T-helper 2 cell treated with Interferon-gamma antibody and Interleukin-4, amounts not matched to agents 5 μg/mL and 100 μg/mL, for 36 hours (primary cell): ENCODE measurements around the gene CLMN.
"Not testable (repeated sequence)": the region's sequence is repeated elsewhere in the genome, so short reads cannot be mapped to it uniquely, and the experiment has no call there.

ENCODE experiments used
- DNase-seq: peaks from one replicate; pipeline ENCODE4 v3.0.0; 2021; ENCODE audit warnings: low spot score
- H3K27ac Mint-ChIP-seq: one replicate; pipeline ENCODE4 v1.8.0; 2021; ENCODE audit warnings: mild to moderate bottlenecking, mixed read lengths
- H3K27me3 Mint-ChIP-seq: one replicate; pipeline ENCODE4 v1.8.0; 2021; ENCODE audit warnings: low read depth, mixed read lengths
- H3K36me3 Mint-ChIP-seq: one replicate; pipeline ENCODE4 v1.8.0; 2021; ENCODE audit warnings: low read depth, mixed read lengths
- H3K4me1 Mint-ChIP-seq: one replicate; pipeline ENCODE4 v1.8.0; 2021; ENCODE audit warnings: low read depth, mixed read lengths
- H3K4me3 Mint-ChIP-seq: one replicate; pipeline ENCODE4 v1.8.0; 2022; ENCODE audit warnings: mild to moderate bottlenecking, moderate library complexity, mixed read lengths
- H3K9me3 Mint-ChIP-seq: one replicate; pipeline ENCODE4 v1.8.0; 2021; ENCODE audit warnings: mixed read lengths

Gene CLMN

DNA sequence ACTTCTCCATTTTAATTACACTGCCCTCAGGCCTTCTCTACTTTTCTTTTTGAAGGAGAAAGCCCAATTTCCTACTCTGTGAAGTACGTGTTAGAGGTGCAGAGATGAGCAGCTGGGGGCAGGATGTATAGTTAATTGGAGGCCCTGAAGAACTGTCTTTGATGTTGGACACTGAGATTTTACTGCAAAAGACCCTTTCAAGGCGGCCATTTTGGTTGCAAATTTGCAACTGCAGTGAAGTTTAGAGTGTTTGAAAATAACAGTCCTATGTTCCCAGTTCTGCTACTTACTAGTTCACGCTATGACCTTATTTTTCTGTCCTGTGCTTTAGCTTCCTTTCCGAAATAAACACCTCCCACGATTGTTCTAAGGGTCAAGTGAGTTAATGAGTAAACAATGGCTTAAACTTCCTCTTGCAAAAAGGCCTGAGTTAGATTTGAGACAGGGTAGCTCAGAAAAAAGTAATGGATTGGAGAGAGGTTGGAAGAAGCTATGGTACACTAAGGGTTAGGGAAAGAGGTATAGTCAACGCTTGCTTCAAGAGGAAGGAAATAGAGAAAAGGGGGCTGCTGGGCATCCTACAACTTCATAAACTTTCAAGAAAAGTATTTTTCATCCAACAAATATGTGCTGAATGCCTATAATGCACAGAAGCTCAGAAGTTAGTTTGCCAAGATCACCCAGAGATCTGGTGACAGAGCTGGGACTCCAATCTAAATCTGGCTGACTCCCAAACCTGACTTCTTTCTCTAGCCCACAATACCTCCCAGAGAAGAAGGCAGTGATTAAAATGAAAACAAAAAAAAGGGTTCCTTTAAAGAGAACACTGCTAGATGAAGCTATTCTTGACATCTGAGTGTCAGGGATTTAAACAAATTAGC, 135.9 kb downstream of the CLMN start:
- Mint-ChIP-seq H3K27me3 (peaks cover 31% of the 10 kb centered on the region), H3K4me3 (no peak overlapping the region), H3K27ac (no peak overlapping the region)

DNA sequence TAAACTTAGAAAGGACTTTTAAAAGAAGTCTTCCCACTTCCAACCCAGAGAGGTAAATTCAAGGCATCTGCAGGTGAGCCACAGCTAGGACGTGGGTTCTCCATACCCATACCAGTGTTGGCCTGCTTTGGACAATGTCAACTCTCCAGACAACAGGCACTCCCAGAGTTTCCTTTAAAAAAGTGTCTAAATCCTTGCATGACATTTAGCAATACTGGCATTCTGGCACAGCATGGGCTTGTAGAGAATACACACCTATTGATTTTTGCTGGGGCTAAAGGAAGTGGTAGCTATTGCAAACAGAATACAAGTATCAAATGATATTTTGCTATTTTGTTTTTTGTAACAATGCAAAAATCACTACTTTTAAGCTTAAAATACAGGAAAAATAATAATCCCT, 136.6 kb downstream of the CLMN start:
- Mint-ChIP-seq H3K27me3 (peaks cover 27% of the 10 kb centered on the region), H3K9me3 (peaks cover 2% of the 10 kb centered on the region), H3K36me3 (no peaks in the 10 kb centered on the region), H3K4me3 (no peak overlapping the region), H3K4me1 (peaks cover 4% of the 10 kb centered on the region), H3K27ac (no peak overlapping the region)
- DNase-seq, result no peak

More for the DNA sequence above, 135.9 kb downstream of the CLMN start:
- peaks cover 4% of the 10 kb centered on the region for H3K9me3 Mint-ChIP-seq
- no peaks in the 10 kb centered on the region for H3K36me3 Mint-ChIP-seq
- peaks cover 4% of the 10 kb centered on the region for H3K4me1 Mint-ChIP-seq
- no peak for DNase-seq

DNA sequence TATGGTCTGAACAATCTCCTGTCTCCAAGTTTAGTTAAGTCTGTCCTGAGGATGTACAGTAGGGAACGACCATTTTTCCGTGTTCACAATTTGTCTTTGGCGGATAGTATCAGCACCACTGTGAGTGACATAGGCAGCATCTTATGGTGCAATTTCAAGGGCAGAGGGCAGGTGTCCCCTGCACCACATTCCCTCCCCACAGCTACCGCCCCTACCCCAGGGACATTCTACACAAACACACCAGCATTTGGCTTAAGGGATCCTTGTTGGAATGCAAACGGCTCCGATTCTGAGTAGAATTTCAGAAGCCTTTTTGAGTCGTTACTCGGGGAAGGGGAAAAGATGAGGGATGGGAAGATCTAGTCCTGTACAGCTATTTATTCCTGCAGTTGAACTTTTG, 137.3 kb downstream of the CLMN start:
- H3K36me3 Mint-ChIP-seq, result no peaks in the 10 kb centered on the region
- H3K4me1 Mint-ChIP-seq, result peaks cover 4% of the 10 kb centered on the region
- DNase-seq, result no peak
- no peaks in the 10 kb centered on the region for H3K9me3 Mint-ChIP-seq
- peaks cover 28% of the 10 kb centered on the region for H3K27me3 Mint-ChIP-seq
- no peak overlapping the region for H3K4me3 Mint-ChIP-seq
- H3K27ac Mint-ChIP-seq, result no peak overlapping the region

DNA sequence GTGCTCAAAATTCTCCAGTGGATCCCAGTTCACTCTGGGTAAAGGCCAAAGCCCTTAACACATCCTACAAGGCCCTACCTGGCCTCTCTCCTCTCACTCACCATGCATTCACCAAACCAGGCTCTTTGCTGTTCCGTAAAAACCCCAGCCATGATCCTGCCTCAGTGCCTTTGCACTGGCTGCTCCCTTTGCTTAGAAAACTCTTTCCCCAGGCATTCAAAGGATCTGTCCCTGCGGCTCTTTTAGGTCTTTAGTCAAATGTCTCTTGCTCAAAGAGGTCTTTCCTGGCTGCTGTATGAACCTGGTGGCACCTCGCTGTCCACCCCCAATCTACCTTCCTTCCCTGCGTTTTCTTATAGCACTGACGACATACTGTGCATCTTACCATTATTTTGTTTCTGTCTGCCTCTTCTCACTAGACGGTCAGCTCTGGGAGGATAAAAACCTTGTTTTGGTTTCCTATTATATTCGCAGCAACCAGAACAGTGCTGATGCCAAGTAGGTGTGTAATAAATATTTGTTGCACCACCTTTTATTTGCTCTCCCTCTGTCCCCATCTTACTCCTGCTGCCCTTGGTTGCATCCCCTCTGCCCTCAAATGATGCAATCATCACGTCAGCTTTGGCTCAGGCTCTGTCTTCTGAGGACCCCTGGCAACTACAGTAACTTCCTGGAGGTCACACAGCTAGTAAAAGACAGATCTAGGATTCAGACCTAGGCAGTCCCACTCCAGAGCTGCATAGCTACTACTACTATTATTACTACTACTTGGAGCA, 138.6 kb downstream of the CLMN start:
- Mint-ChIP-seq H3K27me3 (peaks cover 16% of the 10 kb centered on the region), H3K4me3 (no peak overlapping the region), H3K27ac (no peak overlapping the region), H3K9me3 (no peaks in the 10 kb centered on the region), H3K4me1 (peaks cover 4% of the 10 kb centered on the region), H3K36me3 (no peaks in the 10 kb centered on the region)
- no peak for DNase-seq

DNA sequence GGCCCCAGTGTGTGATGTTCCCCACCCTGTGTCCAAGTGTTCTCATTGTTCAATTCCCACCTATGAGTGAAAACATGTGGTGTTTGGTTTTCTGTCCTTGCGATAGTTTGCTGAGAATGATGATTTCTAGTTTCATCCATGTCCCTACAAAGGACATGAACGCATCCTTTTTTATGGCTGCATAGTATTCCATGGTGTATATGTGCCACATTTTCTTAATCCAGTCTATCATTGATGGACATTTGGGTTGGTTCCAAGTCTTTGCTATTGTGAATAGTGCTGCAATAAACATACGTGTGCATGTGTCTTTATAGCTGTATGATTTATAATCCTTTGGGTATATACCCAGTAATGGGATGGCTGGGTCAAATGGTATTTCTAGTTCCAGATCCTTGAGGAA, 144.0 kb downstream of the CLMN start:
- not testable (repeated sequence) for H3K9me3 Mint-ChIP-seq, H3K36me3 Mint-ChIP-seq, H3K27ac Mint-ChIP-seq, H3K4me1 Mint-ChIP-seq, DNase-seq, H3K4me3 Mint-ChIP-seq
- peaks cover 12% of the 10 kb centered on the region for H3K27me3 Mint-ChIP-seq

DNA sequence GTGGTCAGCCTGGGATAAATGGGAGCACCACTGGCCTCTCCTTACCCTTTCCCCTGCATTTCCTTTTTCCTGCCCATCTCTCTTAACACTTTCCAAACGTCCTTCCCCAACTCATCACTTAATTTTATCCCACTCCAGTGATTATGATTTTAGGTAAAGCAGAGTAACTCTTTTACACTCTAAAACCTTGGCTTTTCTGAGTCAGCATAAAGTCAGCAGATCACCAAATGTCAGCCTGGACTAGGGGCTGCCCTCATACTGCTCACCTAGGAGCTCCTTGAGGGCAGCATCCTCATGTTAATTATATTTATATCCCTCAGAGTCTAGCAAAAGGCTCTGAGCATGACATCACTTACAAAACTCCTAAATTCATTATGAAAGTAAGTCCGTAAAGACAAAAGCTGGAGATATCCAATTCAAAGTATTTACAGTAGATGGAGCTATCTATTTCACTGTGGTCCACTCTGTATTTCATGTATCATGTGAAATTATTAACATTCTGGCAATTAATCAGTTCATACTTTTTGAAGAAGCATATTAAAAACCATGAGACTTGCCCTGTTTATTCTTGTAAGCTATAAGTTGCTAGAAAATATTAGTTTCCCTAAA, 145.4 kb downstream of the CLMN start:
- H3K4me3 Mint-ChIP-seq, result no peak overlapping the region
- no peaks in the 10 kb centered on the region for H3K36me3 Mint-ChIP-seq
- peaks cover 12% of the 10 kb centered on the region for H3K27me3 Mint-ChIP-seq
- DNase-seq, result no peak
- no peaks in the 10 kb centered on the region for H3K9me3 Mint-ChIP-seq
- no peak overlapping the region for H3K27ac Mint-ChIP-seq
- no peaks in the 10 kb centered on the region for H3K4me1 Mint-ChIP-seq

DNA sequence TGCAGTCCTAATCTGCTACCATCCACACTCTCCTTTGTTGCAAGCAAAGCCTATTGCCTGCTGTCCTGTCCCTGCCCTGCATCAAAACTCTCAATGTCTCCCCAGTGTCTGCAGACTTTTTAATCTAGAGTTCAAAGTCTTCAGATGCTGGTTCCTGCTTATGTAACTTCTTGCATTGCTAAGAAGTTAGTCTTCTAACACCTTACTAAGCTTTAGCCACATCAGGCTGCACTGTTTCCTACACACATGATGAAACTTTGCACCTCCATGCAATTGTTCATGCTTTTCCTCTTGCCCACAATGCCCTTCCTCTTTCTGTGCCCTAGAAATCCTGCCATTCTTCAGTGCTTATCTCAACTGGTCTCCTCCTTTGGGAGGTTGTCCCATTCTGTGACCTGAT, 146.2 kb downstream of the CLMN start:
- H3K27ac Mint-ChIP-seq, result no peak overlapping the region

DNA sequence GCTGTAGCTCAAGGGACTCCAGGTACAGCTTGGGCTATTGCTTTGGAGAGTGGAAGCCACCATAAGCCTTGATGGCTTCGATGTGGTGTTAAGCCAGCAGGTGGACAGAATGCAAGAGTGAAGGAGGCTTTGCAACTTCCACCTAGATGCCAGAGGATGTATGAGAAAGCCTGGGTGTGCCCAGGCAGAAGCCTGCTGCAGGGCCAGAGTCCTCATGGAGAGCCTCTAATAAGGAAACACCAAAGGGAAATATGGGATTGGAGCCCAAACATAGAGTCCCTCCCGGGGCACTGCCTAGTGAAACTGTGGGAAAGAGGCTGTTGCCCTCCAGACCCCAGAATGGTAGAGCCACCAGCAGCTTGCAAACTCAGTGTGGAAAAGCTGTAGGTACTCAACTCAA, 152.5 kb downstream of the CLMN start:
- H3K9me3 Mint-ChIP-seq, result no peaks in the 10 kb centered on the region
- no peaks in the 10 kb centered on the region for H3K27me3 Mint-ChIP-seq
- no peaks in the 10 kb centered on the region for H3K36me3 Mint-ChIP-seq

More for the DNA sequence above, 146.2 kb downstream of the CLMN start:
- DNase-seq, result no peak
- Mint-ChIP-seq H3K9me3 (no peaks in the 10 kb centered on the region), H3K4me1 (no peaks in the 10 kb centered on the region), H3K27me3 (peaks cover 12% of the 10 kb centered on the region), H3K36me3 (no peaks in the 10 kb centered on the region), H3K4me3 (no peak overlapping the region)

DNA sequence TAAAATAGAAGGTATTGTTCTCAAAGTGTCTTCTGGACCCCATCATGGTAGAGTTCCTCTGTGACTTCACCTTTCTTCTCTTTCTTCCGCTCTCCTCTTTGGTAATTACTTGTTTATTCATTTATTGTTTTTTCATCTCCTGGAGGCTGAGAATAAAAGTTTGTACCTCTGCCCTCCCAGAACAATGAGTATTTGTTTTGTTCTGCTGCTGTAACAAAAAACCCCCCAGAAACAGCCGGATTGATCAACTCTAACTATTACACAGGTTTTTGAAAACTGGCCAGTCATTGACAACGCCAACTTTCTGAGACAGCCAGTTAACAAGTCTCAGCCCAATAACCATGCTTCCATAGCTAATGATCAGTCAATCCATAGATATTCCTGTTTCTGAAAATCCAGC, 154.2 kb downstream of the CLMN start:
- H3K36me3 Mint-ChIP-seq, result no peaks in the 10 kb centered on the region
- H3K4me3 Mint-ChIP-seq, result no peak overlapping the region

More for the DNA sequence above, 152.5 kb downstream of the CLMN start:
- Mint-ChIP-seq H3K27ac (no peak overlapping the region), H3K4me3 (no peak overlapping the region), H3K4me1 (no peaks in the 10 kb centered on the region)
- DNase-seq, result no peak

DNA sequence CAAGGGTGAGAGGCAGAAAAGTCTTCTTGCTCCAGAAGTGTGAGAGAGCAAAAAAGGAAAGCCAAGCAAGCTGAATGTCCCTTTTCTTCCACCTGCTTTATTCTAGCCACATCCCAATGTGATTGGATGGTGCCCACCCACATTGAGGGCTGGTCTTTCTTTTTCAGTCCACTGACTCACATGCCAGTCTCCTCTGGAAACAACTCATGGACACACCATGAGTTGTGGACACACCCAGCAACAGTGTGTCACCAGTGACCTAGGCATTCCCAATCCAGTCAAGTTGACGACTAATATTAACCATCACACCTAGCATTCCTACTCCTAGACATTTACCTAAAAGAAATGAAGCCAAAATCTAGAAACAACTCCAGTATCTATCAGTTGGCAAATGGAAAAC, 155.2 kb downstream of the CLMN start:
- Mint-ChIP-seq H3K4me3 (no peak overlapping the region), H3K36me3 (no peaks in the 10 kb centered on the region), H3K9me3 (no peaks in the 10 kb centered on the region), H3K27me3 (no peaks in the 10 kb centered on the region), H3K27ac (no peak overlapping the region), H3K4me1 (no peaks in the 10 kb centered on the region)
- DNase-seq, result no peak

More for the DNA sequence above, 154.2 kb downstream of the CLMN start:
- Mint-ChIP-seq H3K9me3 (no peaks in the 10 kb centered on the region), H3K27ac (no peak overlapping the region), H3K4me1 (no peaks in the 10 kb centered on the region), H3K27me3 (no peaks in the 10 kb centered on the region)
- DNase-seq, result no peak

DNA sequence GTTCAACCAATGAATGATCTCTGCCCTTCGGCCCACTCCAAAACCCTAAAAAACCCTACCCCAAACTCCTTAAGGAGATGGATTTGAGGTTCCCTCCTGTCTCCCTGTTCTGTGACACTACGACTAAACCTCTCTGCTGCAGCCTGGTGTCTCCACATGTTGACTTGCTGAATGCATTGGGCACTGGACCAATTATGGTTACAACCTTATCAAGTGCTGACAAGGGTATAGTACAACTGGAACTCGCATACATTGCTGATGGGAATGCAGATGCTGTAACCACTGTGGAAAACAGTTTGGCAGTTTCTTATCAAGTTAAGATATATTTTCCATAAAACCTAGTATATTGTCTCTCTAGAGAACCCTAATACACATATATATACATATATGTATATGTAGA, 156.0 kb downstream of the CLMN start:
- no peak overlapping the region for H3K4me3 Mint-ChIP-seq
- H3K36me3 Mint-ChIP-seq, result no peaks in the 10 kb centered on the region
- H3K27me3 Mint-ChIP-seq, result no peaks in the 10 kb centered on the region
- no peaks in the 10 kb centered on the region for H3K4me1 Mint-ChIP-seq
- DNase-seq, result no peak
- no peaks in the 10 kb centered on the region for H3K9me3 Mint-ChIP-seq
- no peak overlapping the region for H3K27ac Mint-ChIP-seq

DNA sequence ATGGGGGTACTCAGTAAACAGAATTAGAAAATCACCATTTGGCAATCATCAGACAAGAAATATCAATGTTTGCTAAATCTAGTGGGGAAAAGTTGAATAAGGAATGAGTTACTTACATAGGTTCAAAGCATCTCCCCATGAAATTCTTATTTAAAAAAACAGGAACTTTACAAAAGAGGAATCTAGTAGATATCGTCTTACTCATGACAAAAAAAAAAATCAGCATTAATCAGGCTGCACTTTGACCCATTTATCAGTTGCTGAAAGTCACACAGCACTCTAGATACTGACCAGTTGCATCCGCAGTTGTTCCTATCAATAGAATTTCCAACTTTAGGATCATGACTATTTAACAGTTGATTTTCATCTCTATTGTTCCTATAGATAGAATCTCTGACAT, 156.6 kb downstream of the CLMN start:
- peaks cover 1% of the 10 kb centered on the region for H3K4me1 Mint-ChIP-seq

DNA sequence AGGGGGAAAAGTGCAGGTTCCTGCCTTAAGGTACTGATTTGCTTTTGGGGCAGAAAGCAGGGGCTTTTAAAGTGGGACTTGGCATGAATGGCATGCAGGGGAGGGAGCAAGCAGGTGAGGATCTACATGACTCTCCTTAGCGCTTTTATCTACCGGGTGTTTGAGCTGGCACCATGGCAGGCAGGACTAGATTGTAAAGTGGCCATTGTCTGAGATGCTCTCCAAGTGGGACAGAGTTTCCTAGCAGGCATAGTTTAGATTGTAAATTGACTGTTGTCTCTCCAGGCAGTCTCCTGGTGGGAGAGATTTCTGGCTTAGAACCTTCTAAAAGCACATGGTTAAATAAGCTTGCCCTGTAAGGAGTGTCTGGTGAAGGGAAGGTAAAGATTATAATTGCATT, 157.1 kb downstream of the CLMN start:
- no peak for DNase-seq
- H3K4me1 Mint-ChIP-seq, result peaks cover 6% of the 10 kb centered on the region
- H3K27ac Mint-ChIP-seq, result no peak overlapping the region
- H3K4me3 Mint-ChIP-seq, result no peak overlapping the region
- H3K9me3 Mint-ChIP-seq, result no peaks in the 10 kb centered on the region
- peaks cover 2% of the 10 kb centered on the region for H3K36me3 Mint-ChIP-seq
- no peaks in the 10 kb centered on the region for H3K27me3 Mint-ChIP-seq

More for the DNA sequence above, 156.6 kb downstream of the CLMN start:
- no peak overlapping the region for H3K4me3 Mint-ChIP-seq
- no peaks in the 10 kb centered on the region for H3K27me3 Mint-ChIP-seq
- H3K27ac Mint-ChIP-seq, result no peak overlapping the region
- no peak for DNase-seq
- H3K9me3 Mint-ChIP-seq, result no peaks in the 10 kb centered on the region
- H3K36me3 Mint-ChIP-seq, result no peaks in the 10 kb centered on the region
